Uterus (tissue), 2 donors: ENCODE results near the gene UBAC1.

ENCODE experiments used
- POLR2A ChIP-seq, 2 donors: fragments of 450-650 bp; IDR thresholded peaks; one replicate each; pipeline ENCODE4 v1.6.1; 2016; ENCODE audit warnings: antibody characterized with exemption in 2 of 2, mild to moderate bottlenecking in 1 of 2, moderate library complexity in 1 of 2
- TF ChIP-seq, protein P1 (sequence below), 4 experiments: fragments of 200-600 bp in 2 of 4; fragments of 450-650 bp in 2 of 4; sonication (generic) in 2 of 4; IDR thresholded peaks; one replicate each; pipeline ENCODE4 v1.5.1; 2016 to 2019; ENCODE audit warnings: antibody characterized with exemption in 4 of 4, mild to moderate bottlenecking in 2 of 4, moderate library complexity in 1 of 4

GRCh38 chr9:135919318-135919890, 41.8 kb downstream of the UBAC1 start:
- TF ChIP-seq, protein P1, sequence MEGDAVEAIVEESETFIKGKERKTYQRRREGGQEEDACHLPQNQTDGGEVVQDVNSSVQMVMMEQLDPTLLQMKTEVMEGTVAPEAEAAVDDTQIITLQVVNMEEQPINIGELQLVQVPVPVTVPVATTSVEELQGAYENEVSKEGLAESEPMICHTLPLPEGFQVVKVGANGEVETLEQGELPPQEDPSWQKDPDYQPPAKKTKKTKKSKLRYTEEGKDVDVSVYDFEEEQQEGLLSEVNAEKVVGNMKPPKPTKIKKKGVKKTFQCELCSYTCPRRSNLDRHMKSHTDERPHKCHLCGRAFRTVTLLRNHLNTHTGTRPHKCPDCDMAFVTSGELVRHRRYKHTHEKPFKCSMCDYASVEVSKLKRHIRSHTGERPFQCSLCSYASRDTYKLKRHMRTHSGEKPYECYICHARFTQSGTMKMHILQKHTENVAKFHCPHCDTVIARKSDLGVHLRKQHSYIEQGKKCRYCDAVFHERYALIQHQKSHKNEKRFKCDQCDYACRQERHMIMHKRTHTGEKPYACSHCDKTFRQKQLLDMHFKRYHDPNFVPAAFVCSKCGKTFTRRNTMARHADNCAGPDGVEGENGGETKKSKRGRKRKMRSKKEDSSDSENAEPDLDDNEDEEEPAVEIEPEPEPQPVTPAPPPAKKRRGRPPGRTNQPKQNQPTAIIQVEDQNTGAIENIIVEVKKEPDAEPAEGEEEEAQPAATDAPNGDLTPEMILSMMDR (IDR thresholded peaks at IDR 0.05) = no peak
- no peak for TF ChIP-seq POLR2A (IDR thresholded peaks at IDR 0.05)
